ENCODE measurements around the gene TAF1B. TPM values are rescaled to one million over a fixed set of nuclear protein-coding genes. Genes with fewer than 3 reads are reported as not detected.

TAF1B gene
- total RNA-seq, 4 donors from 2014 or later: 11.7 to 49.4 (median 18.9) TPM

DNA sequence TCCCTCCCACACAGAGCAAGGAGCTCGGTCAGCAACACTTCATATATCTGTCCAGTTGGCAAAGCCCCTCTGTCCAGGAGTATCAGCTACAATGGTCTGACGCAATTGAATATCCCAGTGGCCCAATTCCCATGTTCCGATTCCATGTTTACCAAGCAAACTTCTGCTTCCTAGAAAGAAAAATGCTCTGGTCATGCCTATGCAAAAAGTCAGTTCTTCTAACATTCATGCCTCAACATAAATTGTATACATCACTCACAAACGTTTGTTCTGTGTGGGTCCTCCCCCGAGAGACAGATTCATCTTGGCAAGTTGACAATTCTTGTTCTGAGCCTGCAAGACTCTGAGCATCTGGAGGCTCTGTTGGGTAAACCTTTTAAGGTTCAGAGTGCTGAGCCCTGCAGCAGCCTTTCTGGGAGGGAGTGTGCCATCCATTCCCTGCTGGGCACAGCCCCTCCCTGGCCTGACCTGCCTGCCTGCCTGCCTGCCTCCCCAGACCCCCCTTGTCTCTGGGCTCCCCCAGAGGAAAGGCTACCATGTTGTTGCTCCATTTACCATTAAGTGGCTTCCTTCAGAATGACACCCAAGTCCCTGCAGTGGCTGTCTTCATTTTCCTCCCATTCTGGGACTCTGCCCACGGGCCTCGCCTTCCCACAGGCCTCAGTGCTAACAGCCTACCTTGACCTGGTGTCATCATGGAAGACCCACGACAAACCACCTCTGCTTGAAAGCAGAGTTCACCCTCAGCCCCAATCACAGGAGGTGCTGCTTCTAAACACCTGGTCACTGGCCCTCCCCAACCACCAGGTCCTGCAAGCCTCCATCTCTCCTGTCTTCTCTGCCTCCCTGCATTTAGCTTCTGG is 37.6 kb upstream of the TAF1B start:
- TF ChIP-seq, protein P1, sequence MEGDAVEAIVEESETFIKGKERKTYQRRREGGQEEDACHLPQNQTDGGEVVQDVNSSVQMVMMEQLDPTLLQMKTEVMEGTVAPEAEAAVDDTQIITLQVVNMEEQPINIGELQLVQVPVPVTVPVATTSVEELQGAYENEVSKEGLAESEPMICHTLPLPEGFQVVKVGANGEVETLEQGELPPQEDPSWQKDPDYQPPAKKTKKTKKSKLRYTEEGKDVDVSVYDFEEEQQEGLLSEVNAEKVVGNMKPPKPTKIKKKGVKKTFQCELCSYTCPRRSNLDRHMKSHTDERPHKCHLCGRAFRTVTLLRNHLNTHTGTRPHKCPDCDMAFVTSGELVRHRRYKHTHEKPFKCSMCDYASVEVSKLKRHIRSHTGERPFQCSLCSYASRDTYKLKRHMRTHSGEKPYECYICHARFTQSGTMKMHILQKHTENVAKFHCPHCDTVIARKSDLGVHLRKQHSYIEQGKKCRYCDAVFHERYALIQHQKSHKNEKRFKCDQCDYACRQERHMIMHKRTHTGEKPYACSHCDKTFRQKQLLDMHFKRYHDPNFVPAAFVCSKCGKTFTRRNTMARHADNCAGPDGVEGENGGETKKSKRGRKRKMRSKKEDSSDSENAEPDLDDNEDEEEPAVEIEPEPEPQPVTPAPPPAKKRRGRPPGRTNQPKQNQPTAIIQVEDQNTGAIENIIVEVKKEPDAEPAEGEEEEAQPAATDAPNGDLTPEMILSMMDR (IDR thresholded peaks at IDR 0.05; ENCODE audit: low read depth): no peak

DNA sequence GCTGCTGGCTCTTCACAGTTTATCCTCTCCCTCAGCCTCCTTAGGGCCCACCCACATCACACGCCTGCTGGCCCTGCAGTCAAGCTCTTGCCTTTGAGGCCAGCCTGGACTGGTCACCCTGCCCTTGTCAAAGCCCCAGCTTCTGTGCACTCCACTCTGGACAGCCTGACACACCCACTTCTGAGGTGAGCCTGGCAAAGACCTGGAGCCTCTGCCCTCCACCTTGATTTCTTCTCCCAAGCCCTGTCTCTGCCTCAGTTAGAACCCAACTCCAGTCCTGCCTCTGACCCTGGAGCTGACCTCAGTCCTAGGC is 37.0 kb upstream of the TAF1B start:
- TF ChIP-seq, protein P1 (IDR thresholded peaks at IDR 0.05; ENCODE audit: low read depth): no peak

DNA sequence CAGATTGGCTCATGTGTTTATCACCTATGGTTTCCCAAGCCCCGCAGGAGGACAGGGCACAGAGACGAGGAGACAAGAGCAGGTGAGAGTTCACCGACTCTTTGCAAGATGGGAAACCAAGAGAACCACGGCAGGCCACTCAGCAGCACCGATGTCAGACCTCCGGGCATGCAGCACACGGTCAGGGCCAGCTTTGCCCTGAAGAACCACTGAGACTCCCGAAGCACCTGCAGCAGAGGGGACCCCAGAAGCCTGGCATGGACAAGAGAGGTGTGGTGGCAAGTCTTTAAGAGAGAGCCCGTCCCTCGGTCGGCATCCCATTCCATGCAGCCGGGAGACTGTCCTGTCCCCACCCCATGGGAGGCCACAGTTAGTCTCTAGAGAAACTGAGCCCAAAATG is 36.6 kb upstream of the TAF1B start:
- TF ChIP-seq, protein P1 (IDR thresholded peaks at IDR 0.05; ENCODE audit: low read depth): no peak

DNA sequence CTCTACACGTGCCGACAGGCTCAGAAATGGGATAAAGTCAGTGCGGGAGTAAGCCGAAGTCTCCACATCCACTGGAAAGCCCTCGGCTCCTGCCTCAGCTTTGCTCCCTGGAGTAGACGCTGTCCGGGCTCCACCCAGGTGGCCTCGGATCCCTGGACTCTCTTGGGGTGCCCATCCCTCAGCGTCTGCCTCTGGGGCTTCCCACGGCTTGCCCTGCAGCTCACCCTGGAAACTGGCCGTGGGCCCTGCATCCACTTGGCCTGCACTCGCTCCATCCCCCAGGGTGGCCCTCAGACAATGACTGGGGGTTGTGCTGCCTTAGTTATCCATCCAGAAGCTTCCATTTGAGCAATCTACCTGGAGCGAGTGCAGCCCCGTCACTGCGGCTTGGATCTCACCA is 36.2 kb upstream of the TAF1B start:
- TF ChIP-seq, protein P1 (IDR thresholded peaks at IDR 0.05; ENCODE audit: low read depth): no peak

DNA sequence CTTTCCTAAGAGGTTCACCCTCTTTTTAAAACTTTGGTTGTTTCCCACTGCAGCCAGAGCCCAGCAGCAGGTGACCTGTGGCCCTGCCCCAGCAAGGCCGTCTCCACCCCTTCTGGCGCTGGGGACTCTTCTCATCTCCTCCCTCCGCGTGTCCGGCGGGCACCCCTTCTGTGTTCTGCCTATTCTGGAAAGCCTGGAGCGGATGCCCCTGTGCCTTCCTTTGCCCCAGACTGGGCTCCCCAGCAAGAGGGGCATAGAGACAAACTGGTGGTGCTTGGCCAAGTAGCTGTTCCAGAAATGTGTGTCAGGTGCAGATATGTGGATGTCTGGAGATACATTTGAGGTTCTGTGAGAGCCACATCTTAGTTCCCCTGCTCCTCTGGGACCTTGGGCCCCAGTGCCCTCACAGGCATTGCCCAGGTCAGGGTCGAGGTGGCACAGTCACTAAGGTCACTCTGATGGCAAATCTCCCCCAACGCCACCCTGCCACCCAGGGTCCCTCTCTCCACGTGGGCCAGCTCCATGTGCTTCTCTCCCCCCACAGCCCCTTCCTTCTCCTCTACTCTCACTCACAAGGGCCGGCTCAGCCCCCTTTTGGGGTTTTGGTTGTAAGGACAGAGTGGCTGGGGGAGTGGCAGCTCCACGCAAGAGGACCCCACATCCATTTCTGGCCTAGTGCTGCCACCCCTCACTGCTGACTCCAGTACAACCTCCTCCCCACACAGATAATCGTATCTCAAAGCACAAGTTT is 35.5 kb upstream of the TAF1B start:
- TF ChIP-seq, protein P1 (IDR thresholded peaks at IDR 0.05; ENCODE audit: low read depth): no peak

DNA sequence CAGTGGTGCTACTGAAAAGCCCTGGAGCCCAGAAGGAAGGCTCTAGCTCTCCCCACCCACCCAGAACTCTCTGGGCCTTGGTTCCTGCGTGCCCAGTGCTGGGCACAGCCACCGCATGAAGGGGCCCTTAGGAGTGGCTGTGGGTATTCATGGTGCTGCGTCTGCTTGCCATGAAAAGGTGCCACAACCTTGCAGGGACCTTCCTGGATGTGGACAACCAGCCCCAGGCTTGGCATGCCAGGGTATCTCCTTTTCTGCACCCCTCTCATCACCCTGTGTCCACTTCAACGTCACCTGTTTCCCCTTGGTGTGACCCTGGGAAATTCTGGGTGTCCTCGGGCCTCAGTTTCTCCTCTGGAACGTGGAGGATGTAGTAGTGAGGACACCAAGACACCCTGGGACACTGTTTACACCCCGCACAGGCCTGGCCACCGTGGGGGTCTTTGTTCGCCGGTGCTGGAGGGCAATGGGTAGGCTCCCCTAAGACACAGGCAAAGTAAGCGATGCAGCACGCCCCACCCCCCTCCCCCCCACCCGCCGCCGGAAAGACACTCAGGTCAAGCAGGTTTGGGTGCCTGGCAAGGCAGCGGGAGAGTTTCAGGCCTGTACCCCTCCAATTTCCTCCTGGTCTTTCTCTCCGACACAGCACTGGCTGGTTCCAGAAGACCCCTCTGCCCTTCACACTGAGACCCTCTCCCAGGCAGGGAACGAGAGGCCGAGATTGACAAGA is 34.8 kb upstream of the TAF1B start:
- TF ChIP-seq, protein P1 (IDR thresholded peaks at IDR 0.05; ENCODE audit: low read depth): no peak

DNA sequence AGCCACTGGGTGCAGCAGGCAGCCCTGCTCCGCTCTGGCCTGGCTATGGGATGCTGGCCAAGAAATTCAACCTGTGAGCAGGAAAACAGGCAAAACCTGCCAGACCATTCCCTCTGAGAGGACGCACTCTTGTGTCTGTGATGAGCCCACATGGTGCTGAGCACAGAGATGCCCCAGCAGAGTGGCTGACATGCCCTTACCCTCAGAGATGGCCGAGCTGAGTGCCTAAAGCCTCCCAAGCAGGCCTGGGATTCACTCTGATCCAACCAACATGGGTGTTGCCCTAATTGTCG is 34.3 kb upstream of the TAF1B start:
- TF ChIP-seq, protein P1 (IDR thresholded peaks at IDR 0.05; ENCODE audit: low read depth): no peak
